Mammary epithelial cell (primary cell): ENCODE measurements around the gene NCBP1.

Experiments used
- CTCF ChIP-seq, 2 donors: IDR thresholded peaks in 1 of 2; conservative IDR thresholded peaks in 1 of 2; 2 replicates each; pipeline ENCODE4 v1.5.1; 2011 to 2012; ENCODE audit warnings: inconsistent platforms in 2 of 2, low read length in 2 of 2, mild to moderate bottlenecking in 2 of 2, control low read depth in 1 of 2, low read depth in 1 of 2; ENCODE audit not compliant: insufficient read depth in 1 of 2; ENCODE audit errors: extremely low read depth in 1 of 2
- EZH2 ChIP-seq: IDR thresholded peaks from 2 replicates; pipeline ENCODE4 v1.6.1; 2012; ENCODE audit warnings: low read length, inconsistent platforms, borderline replicate concordance

- TF ChIP-seq CTCF (conservative IDR thresholded peaks at IDR 0.05 in 1 of 2, IDR thresholded peaks at IDR 0.05 in 1 of 2; ENCODE audit: extremely low read depth in 1 of 2, insufficient read depth in 1 of 2, low read depth in 1 of 2, low read length in 2 of 2) (no peak), EZH2 (no peak)
Measured at GRCh38 chr9:97617939-97618416, 15.6 kb upstream of the NCBP1 start.
